HG03460 (cell line): ENCODE measurements around the gene OR51A4.
"Not testable (repeated sequence)": the region's sequence is repeated elsewhere in the genome, so short reads cannot be mapped to it uniquely, and the experiment has no call there.

Experiments used
- ATAC-seq: cut with Tn5 transposase; IDR thresholded peaks from one replicate; pipeline ENCODE4 v1.9.1; 2021; ENCODE audit not compliant: unreplicated experiment

The OR51A4 gene, protein sequence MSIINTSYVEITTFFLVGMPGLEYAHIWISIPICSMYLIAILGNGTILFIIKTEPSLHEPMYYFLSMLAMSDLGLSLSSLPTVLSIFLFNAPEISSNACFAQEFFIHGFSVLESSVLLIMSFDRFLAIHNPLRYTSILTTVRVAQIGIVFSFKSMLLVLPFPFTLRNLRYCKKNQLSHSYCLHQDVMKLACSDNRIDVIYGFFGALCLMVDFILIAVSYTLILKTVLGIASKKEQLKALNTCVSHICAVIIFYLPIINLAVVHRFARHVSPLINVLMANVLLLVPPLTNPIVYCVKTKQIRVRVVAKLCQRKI

DNA sequence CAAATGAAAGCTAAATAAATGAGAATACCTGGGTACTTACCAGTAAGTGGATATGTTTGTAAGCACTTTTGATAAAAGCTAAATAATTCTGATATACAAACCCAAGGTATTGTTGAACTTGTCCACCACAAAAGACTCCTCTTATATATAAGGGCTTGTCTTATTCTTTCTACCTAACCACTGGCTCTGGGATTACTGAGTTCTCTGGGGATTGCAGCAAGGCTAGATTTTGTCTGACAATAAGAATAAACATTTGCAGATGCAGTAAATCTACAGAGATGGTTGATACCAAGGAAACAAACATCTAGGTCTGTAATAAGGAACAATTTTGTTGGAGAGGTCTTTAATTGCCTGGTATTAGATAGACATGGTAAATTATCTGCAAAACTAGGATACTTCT is at the start of gene OR51A4:
Gene OR51A4 (minus strand): TSS at position 101 of the 400 bp plus-strand sequence. CDS start 505 bp downstream, outside the sequence.
- no peak for ATAC-seq

DNA sequence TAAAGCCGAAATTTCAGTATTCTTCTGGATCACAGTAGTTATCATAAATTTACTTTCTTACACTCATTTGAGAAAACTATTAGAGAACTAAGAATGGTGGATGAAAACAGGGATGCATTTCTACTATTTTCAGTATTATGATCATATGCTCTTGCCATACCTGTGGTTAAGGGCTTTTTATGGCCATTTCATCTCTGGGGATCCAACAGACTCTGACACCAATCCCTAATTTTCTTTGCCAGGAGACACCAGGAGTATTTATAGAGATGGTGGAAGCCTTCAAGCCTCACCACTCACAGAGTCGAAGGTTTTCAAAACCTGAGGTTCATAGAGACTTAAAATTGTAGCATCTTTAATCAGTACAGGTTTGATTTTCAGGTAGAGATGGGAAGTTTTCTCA is 47.1 kb upstream of the OR51A4 start, which contains the start of gene OR51L1:
Gene OR51L1 (plus strand): TSS at position 301 of the 400 bp plus-strand sequence. CDS start 4,132 bp downstream, outside the sequence.
- no peak for ATAC-seq

DNA sequence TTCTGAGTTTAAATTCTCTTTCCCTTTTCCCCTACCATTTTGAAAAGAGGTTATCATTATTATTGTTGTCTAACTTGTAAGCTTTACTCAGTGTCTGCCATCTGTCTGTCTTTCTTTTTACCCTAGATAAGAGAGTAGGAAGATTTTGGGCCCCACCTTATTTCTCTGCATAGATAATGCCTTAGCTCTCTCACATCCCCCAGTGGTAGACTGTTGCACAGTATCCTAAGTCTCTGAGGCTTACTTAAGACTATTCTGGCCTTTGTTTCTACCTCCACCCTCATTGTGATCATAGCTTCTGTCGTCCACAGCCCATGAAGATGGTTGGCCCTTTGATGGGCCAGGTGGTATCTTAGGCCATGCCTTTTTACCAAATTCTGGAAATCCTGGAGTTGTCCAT is 43.7 kb upstream of the OR51A4 start:
- ATAC-seq: no peak

DNA sequence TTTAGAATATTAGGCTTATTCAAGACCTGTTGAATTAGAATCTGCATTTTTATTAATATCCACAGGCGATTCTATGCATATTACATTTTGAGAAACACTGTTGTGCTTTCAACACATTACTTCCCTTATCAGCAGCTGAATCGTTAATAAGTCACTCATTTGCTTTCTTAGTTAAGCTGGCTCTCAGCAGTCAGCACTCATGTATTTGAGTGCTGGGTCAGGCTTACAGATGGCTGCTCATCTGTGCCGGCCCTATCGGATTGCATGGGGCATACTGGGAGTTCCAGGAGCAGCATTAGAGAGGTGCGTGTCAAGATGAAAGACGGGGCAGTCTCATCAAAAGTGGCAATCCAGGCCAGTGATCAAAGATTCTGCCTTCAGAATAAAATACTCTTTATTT is 36.4 kb upstream of the OR51A4 start:
- no peak for ATAC-seq

DNA sequence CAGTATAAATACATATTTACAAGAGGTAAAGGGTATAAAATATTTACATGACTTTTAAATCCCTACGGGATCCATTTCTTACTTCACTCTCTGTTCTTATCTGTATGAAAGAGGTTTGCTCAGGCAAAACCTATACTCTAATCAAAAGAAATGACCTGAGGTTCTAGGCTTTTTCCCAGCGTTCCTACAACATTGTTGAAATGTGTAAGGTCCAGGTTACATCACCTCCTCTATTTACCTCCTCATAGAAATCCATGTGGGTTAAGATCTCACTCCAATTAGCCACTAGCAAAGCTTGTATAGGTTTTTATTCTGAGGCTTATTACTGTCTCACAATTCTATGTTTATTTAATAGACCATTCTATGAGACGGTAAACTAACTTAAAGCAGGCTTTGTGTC is 35.3 kb upstream of the OR51A4 start:
- ATAC-seq: no peak

DNA sequence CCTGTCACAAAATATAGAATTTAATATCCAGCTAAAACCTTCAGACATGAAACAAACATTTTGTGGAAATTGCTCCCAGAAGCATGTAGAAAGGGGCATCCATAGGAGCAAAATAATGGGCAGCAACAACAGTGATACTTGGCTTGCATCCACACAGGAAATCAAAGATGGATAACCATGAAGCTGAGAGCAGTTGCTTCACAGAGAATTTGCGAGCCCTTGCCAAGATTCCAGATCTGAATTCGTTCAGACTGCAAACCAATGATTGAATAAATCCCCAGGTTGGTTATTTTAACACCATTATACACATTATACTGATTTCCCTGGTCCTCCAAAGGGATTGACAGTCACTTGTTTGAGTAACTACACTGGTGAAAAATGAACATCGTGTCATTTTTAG is 31.6 kb upstream of the OR51A4 start:
- ATAC-seq: no peak

DNA sequence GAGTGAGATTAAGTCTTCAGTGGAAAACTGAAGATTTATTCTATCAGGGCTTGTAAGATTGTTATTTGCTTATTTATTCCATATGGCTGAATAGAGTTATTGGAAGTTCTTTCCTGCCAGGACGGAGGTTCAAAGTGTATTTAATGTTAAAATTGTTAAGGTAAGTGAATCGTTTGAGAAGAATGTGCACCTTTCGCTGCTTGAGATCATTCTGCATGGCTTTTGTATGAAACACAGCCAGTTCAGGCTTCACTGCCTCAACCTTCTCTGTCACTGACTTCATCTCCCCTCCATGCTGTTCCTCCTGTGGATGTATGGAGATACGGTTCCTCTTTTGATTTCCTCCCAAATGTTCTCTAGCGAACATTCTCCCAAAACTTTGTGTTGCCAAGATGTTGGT is 28.0 kb upstream of the OR51A4 start:
- no peak for ATAC-seq

DNA sequence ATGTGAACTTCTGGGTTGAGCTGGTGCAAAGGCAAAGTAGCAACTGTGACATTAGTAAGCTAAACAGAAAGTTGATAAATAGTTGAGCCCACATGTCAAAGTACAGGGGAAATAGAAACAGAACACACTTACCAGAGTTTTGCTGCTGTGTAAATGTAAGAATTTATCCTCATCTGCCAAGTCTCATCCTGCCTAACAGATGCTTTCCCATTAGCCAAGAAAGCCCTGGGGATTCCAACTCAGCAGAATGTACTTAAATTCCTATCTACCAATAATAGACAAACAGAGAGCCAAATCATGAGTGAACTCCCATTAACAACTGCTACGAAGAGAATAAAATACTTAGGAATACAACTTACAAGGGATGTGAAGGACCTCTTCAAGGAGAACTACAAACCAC is 15.4 kb upstream of the OR51A4 start:
- no peak for ATAC-seq

DNA sequence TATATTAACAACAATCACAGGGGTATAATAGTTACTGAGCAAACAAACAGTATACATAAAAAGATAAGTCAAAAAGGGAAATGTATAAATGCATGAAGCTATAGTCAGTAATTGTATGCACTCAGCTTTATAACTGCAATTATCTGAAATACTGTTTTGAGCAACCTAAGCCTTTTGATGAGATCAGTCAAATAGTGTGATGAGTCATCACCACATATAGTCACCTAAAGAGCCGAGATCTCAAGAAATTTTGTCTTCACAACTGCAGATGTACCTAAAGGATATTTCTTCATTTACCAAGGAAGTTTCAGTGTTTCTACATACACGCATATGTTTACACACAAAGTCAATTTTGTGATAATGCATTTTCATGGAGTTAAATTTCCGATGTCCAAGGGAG is 13.5 kb upstream of the OR51A4 start:
- ATAC-seq: no peak

DNA sequence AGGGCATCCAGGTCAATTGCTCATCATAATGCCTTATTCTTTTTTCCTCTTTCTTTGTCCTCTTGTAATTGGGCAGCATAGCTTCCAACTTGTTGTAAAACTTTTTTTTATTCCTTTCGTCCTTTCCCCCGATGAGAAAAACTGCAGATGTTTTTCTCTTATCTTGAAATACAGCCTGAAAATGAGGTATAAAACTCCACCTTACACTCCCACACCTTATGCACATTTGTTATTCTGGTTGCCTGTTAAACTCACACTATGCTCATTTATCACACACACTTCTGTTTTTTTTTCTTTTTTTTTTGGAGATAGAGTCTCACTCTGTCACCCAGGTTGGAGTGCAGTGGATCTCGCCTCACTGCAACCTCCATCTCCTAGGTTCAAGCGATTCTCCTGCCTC is 10.0 kb upstream of the OR51A4 start:
- ATAC-seq: no peak

DNA sequence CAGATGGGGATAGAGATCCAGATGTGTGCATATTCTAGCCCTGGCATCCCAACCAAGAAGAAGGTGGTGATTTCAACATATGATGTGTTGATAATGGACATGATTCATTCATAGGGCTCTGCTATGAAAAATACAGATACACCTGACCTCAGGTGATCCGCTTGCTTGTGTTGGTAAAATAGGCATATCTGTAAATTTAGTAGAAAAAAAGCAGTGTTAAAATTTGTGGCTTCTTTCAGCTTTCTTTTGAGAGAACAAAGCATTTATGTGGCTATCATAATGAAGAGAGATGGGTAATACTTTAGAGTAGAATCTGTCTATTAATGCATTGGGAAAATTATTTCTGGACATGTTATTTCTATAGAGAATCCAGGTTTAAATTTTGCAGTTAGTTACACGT is 8.2 kb upstream of the OR51A4 start, which contains the start of gene OR51A2:
Gene OR51A2 (minus strand): TSS at position 101 of the 400 bp plus-strand sequence. CDS start 0 bp downstream, at position 101.
- ATAC-seq: not testable (repeated sequence)

DNA sequence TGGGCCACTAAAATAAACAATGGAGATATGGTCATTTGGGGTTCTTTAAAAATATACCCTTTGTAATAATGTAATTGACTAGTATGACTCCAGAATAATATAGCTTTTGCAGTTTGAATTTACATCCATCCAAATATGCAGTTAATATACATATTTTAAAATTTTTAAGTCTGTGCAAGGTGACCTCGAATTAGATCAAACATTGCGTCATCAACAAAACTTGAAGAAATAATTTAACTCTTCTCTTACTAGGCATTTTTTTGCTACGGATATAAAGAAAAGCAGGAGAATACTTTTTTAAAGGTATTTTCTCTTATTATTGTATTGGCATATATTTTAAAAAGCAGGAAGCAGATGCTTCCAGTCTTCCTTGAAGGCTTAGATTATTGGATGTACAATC is 10.7 kb downstream of the OR51A4 start:
- ATAC-seq: no peak

DNA sequence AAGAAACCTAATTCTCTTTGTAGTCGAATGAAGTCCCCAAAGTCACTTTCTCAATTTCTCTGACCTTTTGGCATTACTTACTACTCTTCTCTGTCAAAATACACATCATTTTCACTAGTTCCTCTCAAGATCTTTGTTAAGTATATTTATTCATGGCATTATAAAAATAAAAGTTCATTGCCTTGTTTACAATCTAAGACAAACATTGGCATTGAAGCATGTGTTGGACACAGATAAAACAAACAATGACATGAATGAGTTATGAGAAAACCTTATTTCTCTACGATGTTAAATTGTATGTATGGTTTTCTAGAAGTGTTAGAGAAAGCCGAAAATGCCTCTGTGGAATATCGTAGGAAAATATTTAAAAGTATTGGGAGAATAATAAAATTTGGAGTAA is 14.7 kb downstream of the OR51A4 start:
- ATAC-seq: no peak

DNA sequence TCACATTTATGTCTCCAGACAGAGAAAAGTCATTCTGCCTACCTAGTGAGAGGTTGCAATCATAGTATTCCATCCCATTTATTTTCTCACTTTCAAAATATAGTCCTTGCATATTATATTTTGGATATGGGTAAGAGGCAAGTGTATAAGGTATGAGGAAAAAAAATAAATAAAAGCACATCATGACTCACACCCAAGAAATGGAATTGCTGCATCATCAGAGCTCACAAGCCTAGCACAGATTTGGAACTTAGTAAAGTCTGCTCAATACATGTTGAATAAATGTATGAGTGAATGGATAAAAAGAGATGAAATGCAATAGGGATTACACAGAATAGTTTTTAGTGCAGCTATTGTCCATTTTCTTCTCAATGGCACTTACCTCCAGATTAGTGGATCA is 20.8 kb downstream of the OR51A4 start:
- ATAC-seq: no peak

DNA sequence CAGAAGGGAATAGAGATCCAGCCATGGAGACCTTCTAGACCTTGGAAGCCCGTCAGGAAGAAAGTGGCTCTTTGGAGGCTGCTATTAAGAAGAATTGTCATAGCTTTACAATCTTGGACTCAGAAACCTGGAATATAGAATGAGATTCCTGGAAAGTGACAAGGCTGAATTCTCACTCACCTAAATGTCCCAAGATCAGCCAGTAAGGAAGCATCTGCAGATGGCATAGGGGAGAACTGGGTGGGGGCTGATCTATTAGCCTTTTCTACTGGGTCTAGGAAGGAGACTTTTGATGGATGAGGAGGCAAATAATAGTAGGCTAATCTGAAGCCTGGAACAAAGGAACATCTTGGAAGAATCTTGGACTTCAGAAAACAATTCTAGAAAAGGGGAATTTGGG is 23.2 kb downstream of the OR51A4 start, which contains the start of gene OR51G1:
Gene OR51G1 (minus strand): TSS at position 101 of the 400 bp plus-strand sequence. CDS start 0 bp downstream, at position 101.
- ATAC-seq: no peak

DNA sequence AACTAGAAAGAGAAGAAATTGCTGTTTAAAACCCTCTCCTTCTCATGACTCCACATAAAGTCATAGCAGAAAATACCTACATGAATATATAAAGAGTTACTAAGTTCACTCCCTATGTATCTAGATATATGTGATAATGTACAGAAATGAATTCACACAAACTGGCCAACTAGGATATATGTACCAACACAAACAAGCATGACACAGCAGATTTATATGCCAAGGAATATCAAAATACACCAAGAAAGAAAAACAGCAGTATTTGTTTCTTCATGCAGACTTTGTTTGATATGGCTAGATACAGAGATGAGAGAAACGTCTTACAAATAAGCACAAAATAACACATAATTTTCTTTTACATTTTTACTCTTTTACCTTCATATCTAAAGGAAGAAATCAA is 25.1 kb downstream of the OR51A4 start:
- ATAC-seq: no peak

DNA sequence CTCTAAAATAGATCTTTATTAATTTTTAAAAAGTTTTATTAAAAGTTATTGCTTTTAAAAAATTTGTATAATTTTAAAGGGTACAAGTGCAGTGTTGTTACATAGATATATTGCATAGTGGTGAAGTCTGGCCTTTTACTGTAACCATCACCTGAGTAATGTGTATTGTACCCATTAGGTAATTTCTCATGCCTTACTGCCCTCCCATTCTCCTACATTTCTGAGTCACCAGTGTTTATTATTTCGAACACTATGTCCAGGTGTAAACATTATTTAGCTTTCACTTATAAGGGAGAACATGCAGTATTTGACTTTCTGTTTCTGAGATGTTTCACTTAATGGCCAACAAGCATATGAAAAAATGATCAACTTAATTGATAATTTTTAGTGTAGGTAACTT is 25.6 kb downstream of the OR51A4 start:
- ATAC-seq: no peak

DNA sequence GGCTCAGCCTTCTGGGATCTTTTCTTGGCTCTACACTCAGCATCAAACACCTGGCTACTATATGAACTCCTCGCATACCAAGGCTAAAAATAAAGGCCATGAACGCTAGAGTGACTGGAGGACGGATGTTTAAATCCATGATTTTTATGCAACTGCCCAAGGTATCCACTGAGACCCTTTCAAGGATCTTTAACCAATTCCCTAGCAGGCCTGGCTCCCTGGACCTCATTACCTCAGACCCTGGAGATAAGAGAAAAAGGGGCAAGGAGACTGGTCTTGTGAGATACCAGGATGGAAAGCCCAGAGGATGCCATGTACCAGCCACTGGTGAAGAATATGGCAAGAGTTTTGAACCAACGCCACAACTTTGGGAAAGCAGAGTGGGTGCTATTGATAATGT is 28.2 kb downstream of the OR51A4 start, which contains the start of gene OR51G2:
Gene OR51G2 (minus strand): TSS at position 101 of the 400 bp plus-strand sequence. CDS start 3,687 bp downstream, outside the sequence.
- no peak for ATAC-seq

DNA sequence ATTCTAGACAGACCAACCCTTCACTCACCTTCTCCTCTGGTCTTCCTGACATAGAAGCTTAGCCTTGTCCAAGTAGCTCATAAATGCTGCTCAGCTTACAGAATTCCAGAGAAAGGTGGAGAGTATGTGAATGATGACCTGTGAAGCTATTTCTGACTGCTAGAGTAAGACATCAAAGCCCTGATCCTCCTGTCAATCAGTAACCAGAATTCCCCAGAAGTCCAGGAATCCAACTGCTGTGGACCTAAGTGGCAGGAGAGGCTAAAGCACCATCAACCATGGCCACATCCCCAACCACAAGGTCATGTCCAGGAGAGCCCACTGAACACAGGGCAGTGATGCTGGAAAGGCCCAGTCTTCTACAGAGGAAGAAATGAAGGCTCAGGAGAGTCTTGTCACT is 30.8 kb downstream of the OR51A4 start:
- no peak for ATAC-seq

DNA sequence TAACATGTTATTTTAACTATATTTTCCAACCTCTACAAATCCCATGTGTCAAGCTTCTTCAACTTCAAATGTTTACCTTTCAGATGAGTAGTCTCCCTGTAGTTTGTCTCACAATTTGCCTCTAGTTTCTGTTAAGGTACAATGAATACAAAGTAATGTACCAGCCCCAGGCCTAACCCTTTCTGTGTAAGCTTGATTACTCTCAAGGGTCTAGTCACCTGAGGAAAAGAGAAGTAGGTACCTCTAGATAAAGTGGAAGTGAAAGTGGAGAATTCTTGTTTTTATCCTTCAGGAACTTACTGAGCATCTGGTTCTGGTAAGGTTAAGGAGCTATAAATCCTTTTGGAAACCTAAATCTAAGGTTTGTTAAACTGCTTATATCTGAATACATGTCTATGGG is 43.9 kb downstream of the OR51A4 start, which contains the start of gene OR51A7:
Gene OR51A7 (plus strand): TSS at position 300 of the 400 bp plus-strand sequence. CDS start 3,587 bp downstream, outside the sequence.
- ATAC-seq: no peak
